ENCODE measurements around the gene MAML2.

MAML2 gene

DNA sequence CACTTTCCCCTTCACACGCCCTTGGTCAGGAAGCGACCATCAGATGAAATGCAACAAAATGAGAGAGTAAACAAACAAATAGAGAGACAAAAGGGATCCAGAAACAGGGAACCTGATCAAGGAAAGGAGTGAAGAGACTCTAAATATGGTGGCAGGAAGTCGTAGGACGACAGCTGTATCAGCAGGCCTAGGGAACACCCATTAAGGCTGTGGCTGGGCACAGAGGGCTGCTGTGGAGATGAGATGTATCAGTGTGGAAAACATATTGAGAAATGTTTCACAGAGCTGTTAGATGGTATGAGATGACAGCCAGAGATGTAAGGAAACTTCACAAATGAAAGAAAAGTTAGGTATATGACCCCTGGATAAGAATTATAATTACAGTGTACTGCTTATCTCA is 263.3 kb downstream of the MAML2 start:
- no peak for DNase-seq (ENCODE audit: low read depth)
- H3K4me3 ChIP-seq (ENCODE audit: low read length): no peak overlapping the region
- TF ChIP-seq, protein P1, sequence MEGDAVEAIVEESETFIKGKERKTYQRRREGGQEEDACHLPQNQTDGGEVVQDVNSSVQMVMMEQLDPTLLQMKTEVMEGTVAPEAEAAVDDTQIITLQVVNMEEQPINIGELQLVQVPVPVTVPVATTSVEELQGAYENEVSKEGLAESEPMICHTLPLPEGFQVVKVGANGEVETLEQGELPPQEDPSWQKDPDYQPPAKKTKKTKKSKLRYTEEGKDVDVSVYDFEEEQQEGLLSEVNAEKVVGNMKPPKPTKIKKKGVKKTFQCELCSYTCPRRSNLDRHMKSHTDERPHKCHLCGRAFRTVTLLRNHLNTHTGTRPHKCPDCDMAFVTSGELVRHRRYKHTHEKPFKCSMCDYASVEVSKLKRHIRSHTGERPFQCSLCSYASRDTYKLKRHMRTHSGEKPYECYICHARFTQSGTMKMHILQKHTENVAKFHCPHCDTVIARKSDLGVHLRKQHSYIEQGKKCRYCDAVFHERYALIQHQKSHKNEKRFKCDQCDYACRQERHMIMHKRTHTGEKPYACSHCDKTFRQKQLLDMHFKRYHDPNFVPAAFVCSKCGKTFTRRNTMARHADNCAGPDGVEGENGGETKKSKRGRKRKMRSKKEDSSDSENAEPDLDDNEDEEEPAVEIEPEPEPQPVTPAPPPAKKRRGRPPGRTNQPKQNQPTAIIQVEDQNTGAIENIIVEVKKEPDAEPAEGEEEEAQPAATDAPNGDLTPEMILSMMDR (conservative IDR thresholded peaks at IDR 0.05; ENCODE audit: low read length): no peak

DNA sequence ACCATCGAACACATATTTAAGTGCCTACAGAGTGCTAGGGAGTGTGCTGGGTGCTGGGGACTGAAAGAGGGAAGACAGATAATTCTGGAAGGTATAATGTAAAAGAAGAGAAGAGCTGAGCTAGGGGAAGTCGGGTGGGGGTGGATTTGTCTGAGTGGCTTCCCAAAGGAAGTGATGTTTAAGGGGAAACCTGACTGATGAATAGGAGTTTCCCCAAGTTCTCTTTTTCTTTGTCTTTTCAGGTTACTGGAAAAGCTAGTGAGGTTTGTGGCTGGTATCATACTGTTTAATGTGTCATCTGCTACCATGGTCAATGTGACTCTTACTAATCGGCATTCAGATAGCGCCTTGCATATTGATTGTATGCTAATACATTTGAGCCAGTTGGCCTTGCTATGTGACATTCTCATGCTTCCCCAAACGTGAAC is 267.4 kb downstream of the MAML2 start:
- no peak for DNase-seq (ENCODE audit: low read depth)
- TF ChIP-seq, protein P1 (conservative IDR thresholded peaks at IDR 0.05; ENCODE audit: low read length): no peak
- H3K4me3 ChIP-seq (ENCODE audit: low read length): no peak overlapping the region

DNA sequence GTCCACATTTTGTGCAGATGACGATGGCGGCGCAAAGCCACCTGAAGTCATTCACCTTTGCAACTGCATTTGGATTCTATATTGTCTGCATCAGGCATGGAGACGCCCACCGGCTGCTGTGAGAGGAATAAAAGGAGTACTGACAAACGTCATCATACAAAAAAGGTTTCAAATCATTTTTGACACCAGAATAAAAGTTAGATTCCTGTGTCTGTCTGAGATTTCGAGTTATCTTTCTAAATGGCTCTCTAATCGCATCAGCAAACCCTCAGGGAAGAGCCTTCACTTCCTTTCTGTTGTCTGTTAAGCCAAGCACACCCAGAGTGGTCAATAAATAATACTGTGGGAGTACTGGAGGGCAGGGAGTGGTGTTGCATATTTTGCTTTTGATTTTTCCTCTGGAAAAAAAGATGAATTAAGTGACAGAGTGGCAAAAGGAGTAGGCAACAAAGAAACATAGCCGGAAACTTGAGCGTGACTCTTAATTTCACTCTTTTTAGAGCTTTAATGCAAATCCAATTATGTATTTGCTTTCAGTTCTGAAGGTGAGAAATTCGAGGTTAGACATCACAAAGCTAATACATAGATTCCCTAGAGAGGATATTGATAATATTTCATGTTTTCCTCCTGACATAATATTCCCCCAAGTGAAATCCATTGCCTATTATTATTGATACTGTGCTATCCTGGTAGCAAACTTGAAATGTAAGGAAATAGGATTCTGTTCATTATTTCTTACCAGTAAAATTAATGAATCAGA is 268.3 kb downstream of the MAML2 start:
- TF ChIP-seq, protein P1 (conservative IDR thresholded peaks at IDR 0.05; ENCODE audit: low read length): no peak
- no peak for DNase-seq (ENCODE audit: low read depth)
- no peak overlapping the region for H3K4me3 ChIP-seq (ENCODE audit: low read length)

DNA sequence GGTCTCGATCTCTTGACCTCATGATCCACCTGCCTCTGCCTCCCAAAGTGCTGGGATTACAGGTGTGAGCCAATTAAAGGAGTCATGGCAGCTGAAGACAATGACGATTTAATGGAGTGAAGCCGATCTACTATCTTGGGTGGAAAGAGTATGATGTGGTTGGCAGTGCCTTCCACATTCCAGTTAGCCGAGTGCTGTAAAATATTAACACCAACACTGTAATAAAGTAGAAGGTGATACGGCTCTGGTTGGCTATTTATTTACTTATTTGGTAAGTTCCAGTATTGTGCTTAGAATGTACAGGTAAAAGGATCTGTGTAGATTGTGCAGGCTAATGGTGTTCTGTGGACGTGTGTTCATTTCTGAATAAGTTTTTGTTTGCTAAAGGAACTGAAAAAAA is 269.5 kb downstream of the MAML2 start:
- DNase-seq (ENCODE audit: low read depth): no peak
- TF ChIP-seq, protein P1 (conservative IDR thresholded peaks at IDR 0.05; ENCODE audit: low read length): no peak

DNA sequence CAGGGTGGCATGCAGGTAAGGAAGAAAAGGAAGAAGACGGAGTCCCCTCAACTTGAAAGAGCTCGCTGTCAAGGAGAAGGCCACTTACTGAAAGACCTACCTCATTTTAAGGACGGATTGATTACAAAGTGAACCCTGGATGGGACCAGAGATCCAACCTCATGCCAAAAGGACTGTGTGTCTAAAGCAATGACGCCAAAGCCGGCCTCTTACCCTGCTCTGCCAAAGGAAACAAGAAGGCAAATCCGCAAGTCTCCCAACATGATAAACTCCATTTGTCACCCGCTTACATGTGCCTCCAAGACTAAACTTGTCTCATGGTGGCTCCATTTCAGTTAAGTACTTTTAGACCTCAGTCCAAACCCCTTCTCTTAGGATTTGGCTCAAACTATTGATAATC is 270.4 kb downstream of the MAML2 start:
- DNase-seq (ENCODE audit: low read depth): no peak
- TF ChIP-seq, protein P1 (conservative IDR thresholded peaks at IDR 0.05; ENCODE audit: low read length): no peak
- no peak overlapping the region for H3K4me3 ChIP-seq (ENCODE audit: low read length)

More for the DNA sequence above, 269.5 kb downstream of the MAML2 start:
- no peak overlapping the region for H3K4me3 ChIP-seq (ENCODE audit: low read length)

DNA sequence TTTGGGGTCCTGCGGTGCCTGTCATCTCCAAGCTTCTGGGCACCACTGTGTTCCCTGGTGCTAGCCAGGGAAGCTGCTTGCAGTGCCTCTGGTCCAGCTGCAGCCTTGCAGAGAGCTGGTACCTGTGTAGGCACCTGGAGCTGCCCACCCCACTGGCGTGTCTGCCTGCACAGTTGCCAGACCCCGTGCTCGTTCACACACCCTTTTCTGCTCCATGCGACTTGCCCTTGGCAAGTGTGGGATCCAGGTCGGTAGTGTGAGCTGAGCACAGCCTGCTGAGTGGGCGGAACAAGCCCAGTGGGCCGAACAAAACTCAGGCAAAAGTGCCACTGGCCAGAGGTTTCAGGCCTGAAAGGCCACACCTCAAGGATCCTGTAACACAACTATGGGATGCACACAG is 272.5 kb downstream of the MAML2 start:
- TF ChIP-seq, protein P1 (conservative IDR thresholded peaks at IDR 0.05; ENCODE audit: low read length): no peak
- no peak for DNase-seq (ENCODE audit: low read depth)
- no peak overlapping the region for H3K4me3 ChIP-seq (ENCODE audit: low read length)

DNA sequence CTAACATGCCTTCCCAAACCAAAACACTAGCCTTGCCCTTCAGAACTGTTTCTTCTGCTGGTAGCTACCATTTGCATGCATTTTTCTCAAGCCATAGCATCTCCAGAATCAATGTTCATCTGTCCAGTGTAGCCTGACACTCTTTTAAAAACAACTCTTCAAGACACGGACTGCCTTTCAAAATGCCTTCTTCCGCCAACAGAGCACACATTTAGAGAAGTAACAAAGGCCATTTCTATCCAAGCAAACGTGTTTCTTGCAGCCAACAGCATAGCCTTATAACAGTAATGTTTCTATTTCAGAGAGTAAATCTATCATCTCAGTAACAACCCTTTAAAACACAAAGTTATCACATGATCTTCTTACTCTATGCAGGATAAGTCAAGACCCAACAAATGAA is 275.8 kb downstream of the MAML2 start:
- no peak overlapping the region for H3K4me3 ChIP-seq (ENCODE audit: low read length)
- TF ChIP-seq, protein P1 (conservative IDR thresholded peaks at IDR 0.05; ENCODE audit: low read length): no peak
- no peak for DNase-seq (ENCODE audit: low read depth)

Measured in AG10803 (cell line).